C4-2B (cell line): Measurements from ENCODE around the gene MYH2.

ENCODE experiments used
- ZFX ChIP-seq: fragments of 450-650 bp; IDR thresholded peaks from 2 replicates; pipeline ENCODE4 v1.6.1; 2017
- TF ChIP-seq, protein P1 (sequence below): fragments of 450-650 bp; conservative IDR thresholded peaks from 2 replicates; pipeline ENCODE4 v1.5.1; 2017; ENCODE audit warnings: mild to moderate bottlenecking

- TF ChIP-seq, protein P1, sequence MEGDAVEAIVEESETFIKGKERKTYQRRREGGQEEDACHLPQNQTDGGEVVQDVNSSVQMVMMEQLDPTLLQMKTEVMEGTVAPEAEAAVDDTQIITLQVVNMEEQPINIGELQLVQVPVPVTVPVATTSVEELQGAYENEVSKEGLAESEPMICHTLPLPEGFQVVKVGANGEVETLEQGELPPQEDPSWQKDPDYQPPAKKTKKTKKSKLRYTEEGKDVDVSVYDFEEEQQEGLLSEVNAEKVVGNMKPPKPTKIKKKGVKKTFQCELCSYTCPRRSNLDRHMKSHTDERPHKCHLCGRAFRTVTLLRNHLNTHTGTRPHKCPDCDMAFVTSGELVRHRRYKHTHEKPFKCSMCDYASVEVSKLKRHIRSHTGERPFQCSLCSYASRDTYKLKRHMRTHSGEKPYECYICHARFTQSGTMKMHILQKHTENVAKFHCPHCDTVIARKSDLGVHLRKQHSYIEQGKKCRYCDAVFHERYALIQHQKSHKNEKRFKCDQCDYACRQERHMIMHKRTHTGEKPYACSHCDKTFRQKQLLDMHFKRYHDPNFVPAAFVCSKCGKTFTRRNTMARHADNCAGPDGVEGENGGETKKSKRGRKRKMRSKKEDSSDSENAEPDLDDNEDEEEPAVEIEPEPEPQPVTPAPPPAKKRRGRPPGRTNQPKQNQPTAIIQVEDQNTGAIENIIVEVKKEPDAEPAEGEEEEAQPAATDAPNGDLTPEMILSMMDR = no peak
- no peak for TF ChIP-seq ZFX
Measured at GRCh38 chr17:10579270-10579669, 29.8 kb upstream of the MYH2 start.
